GM21576 (cell line): ENCODE measurements around the gene CASP2.

Source experiments
- ATAC-seq: cut with Tn5 transposase; IDR thresholded peaks from one replicate; pipeline ENCODE4 v1.9.1; 2021; ENCODE audit warnings: mild to moderate bottlenecking, moderate library complexity; ENCODE audit not compliant: unreplicated experiment

Gene CASP2

DNA sequence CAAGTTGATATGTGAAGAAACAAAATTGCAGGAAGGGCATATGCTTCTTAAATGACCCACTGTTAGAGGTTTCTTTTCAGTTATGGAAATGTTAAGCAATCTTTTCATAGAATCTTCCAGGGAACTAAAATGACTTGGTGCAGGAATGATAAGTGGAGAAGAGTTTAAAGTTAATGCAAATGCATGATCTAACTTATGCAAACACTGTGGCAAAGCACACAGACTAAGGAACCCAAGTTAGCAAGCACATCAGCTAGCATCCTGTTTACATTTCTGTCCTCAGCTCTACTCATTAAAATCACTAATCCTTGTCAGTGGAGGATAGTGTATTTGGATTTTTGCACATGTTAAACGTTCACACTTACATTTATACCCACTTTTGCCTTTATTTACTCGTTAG lies 37.1 kb downstream of the CASP2 start:
- ATAC-seq = no peak

GRCh38 chr7:143327903-143328302 lies 39.8 kb downstream of the CASP2 start:
- ATAC-seq = no peak

DNA sequence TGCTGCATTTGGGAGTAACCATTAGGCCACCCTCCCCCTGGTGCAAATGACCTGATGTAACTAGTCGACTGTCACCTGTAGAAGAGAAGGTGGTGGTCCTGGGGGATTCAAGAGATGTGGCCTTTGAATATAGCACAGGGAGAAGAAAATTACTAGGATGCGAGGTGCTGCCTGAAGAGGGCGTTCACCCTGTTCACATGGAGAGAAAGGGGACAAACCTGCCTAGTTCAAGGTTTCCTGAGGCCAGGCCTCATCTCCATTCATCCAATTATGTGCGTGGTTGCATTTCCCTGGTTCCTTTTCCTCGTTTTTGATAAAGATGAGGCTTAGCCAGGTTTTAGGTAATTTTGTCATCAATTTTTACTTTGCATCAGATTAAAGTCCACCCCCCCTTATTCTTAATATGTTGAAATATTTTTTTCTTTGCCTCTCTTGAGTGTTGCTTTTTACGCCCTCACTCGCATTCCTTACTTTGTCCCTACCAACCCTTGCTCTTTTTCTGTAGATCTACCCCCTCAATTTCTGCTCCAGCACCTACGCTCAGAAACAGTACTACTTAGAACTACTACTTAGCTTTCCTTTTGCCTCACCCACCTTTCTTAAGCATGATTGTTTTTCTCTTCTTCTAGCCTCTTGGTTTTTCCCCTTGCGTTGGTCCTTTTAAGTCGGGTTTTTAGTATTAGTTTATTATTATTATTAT lies 41.5 kb downstream of the CASP2 start:
- ATAC-seq = no peak

- no peak for ATAC-seq
Observed at GRCh38 chr7:143331179-143331801, 43.1 kb downstream of the CASP2 start.

DNA sequence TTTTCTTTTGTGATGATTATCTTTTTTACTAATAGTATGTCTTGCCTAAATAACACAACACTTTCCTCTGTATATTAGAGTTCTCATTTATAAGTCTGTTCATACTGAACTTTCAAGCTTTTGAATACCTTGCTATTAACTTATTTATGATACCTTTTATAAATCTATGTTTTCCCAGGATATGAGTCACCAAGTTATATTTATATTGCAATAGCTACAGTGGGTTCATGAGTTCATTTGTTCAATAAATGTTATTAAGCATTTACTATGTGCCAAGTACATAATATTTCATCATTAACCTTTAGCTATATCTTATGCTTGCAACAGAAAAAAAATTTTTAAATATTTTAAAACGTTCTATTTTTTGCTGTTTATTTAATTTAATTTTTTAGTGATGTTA lies 46.1 kb downstream of the CASP2 start:
- ATAC-seq = no peak

DNA sequence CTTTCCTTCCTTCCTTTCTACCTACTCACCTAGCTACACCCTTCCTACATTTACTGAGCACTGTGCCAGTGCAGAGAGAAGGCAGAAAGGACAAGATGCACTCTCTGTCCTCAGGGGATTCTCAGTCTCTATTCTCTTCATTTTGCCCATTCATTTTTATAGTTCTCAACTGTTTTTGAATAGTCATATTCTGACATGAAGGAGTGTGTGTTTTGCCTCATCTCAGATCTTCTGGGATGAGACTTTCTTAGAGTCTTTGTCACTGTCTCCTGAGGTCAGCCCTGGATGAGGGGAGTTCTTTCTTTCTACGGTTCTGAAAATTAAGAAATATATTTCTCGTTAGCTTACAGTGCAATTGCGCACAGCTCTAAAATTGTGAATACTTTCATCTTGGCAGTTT lies 49.1 kb downstream of the CASP2 start:
- ATAC-seq = no peak

GRCh38 chr7:143341842-143342241 lies 53.7 kb downstream of the CASP2 start:
- no peak for ATAC-seq

- ATAC-seq = no peak
Observed at GRCh38 chr7:143343596-143343995, 55.4 kb downstream of the CASP2 start.

- ATAC-seq = peak; percentile 71
Observed at GRCh38 chr7:143345428-143345900, 57.3 kb downstream of the CASP2 start.

GRCh38 chr7:143346018-143346417 lies 57.9 kb downstream of the CASP2 start:
- ATAC-seq = no peak

DNA sequence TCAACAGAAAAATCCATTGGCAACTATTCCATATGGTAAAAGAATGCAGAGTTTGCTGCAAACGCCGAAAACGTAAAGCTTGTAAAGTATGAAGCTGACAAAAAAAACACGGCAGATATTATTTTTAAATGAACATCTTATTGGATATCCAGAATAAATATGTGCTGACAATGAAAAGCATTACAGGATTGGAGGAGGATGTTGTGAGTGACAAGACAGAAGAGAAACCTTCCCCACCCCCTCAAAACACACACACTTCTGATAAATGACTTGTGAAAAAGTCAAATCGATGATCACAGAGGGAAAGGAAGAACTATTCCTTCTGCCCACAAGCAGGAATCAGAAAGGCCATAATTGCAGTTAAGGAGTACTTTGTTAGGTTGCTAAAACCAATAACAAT lies 59.8 kb downstream of the CASP2 start:
- no peak for ATAC-seq

- no peak for ATAC-seq
Observed at GRCh38 chr7:143351060-143351459, 62.9 kb downstream of the CASP2 start.

GRCh38 chr7:143351574-143351973 lies 63.4 kb downstream of the CASP2 start:
- no peak for ATAC-seq

GRCh38 chr7:143352531-143353002 lies 64.4 kb downstream of the CASP2 start:
- no peak for ATAC-seq

- no peak for ATAC-seq
Observed at GRCh38 chr7:143354376-143354775, 66.2 kb downstream of the CASP2 start.

GRCh38 chr7:143354965-143355364 lies 66.8 kb downstream of the CASP2 start:
- ATAC-seq = no peak

DNA sequence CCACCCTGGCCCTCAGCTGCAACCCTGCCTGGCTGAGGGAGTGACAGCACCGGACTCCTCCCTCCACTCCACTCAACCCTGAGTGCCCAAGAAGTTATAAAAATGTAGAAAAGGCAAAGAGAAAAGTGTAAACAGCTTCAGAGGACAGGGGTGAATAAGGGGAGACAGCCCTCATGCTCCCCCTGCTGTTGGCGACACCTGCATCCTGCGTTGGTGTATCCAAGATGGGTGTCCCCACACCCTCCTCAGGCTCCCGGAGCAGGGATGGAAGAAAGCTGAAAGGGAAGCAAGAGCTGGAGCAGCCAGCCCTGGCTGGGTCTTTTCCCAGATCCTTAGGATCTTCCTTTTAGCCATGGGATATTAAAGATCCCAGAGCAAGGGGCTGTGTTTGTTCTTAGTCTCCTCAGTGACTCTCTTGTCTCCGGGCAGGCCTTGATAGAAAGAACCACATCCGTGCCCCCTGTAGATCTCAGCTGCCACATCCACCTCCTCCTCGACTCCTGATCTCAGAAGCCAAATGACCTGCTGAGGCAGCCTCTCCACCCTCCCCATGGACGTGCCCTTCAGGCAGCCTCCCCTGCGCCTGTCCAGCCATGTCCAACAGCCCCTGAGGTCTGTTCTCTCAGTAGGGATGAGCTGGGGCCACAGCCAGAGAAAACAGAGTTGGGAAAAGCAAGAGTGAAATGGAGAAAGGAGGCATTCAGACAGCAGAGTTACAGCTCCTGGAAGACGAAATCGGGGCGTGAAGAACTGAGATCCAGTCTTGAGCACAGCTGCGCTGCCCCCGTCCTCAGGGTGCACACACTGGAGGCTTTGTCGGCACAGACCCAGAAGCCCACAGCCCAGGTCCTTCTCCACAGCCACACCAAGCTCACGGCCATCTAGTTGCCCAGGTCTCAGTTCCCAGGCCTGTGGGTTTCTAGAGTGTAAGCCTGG lies 67.6 kb downstream of the CASP2 start:
- ATAC-seq = no peak

GRCh38 chr7:143356414-143357050 lies 68.4 kb downstream of the CASP2 start:
- ATAC-seq = no peak
